HL-60 (cell line): Measurements from ENCODE around the gene TFB2M.

ENCODE experiments used
- GABPA ChIP-seq: IDR thresholded peaks from 2 replicates; pipeline ENCODE4 v1.6.1; 2012; ENCODE audit warnings: low read depth
- TF ChIP-seq, protein P1 (sequence below): IDR thresholded peaks from one replicate; pipeline ENCODE4 v1.5.1; 2011; ENCODE audit warnings: low read length, control low read depth, inconsistent platforms; ENCODE audit not compliant: insufficient read depth

DNA sequence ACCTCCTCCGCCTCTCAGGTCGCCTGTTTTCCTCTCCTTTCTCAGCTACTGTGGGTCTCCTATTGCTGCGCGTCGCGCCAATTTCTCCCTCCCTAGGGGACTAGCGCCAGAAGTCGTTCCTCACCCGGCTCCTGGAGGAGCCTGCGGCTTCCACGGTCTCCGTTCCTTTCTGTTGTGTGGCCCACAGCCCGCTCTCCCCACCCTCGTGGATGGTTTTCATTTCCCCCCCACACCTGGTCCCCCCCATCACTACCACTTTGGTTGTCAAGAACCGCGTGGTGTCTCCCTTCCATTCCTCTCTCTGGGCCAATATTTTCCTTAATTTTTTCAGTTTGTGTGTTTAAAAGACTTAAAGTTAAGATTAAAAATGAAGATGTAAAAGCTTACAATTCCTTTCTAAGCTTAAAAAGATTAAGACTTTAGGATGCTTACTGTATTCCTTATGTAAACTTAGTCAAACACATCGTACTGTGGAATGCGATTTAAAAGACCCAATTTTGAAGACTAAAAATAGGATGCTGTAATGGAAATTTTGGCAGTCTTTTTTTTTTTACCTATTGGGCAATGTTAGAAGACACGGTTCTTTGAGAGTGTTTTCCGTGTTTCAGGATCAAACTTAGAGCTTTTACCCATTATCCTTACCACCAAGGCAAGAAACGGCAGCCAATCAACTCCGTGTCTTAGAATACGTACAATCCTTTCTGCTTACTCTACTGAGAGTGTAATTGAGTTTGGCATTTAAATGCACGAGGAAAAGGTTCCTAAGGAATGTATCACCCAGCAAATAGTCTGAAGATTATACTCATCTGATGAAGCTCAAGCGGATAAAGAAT is 968 bp upstream of the TFB2M start:
- TF ChIP-seq, protein P1, sequence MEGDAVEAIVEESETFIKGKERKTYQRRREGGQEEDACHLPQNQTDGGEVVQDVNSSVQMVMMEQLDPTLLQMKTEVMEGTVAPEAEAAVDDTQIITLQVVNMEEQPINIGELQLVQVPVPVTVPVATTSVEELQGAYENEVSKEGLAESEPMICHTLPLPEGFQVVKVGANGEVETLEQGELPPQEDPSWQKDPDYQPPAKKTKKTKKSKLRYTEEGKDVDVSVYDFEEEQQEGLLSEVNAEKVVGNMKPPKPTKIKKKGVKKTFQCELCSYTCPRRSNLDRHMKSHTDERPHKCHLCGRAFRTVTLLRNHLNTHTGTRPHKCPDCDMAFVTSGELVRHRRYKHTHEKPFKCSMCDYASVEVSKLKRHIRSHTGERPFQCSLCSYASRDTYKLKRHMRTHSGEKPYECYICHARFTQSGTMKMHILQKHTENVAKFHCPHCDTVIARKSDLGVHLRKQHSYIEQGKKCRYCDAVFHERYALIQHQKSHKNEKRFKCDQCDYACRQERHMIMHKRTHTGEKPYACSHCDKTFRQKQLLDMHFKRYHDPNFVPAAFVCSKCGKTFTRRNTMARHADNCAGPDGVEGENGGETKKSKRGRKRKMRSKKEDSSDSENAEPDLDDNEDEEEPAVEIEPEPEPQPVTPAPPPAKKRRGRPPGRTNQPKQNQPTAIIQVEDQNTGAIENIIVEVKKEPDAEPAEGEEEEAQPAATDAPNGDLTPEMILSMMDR, result no peak
- TF ChIP-seq GABPA, result no peak
